HEK293 (cell line): ENCODE results near the gene ATRAID.

Experiments used
- ATF2 ChIP-seq: fragments of 450-650 bp; formaldehyde crosslinking; IDR thresholded peaks from 2 replicates; pipeline ENCODE4 v1.5.1; 2016; ENCODE audit warnings: missing biosample characterization, missing genetic modification characterization, low read depth
- ZNF114 ChIP-seq: fragments of 450-650 bp; formaldehyde crosslinking; IDR thresholded peaks from 2 replicates; pipeline ENCODE4 v1.5.0; 2017; ENCODE audit warnings: missing biosample characterization, missing genetic modification characterization
- ZNF202 ChIP-seq: fragments of 450-650 bp; formaldehyde crosslinking; IDR thresholded peaks from 2 replicates; pipeline ENCODE4 v1.5.1; 2016; ENCODE audit warnings: missing biosample characterization, missing genetic modification characterization, borderline replicate concordance

DNA sequence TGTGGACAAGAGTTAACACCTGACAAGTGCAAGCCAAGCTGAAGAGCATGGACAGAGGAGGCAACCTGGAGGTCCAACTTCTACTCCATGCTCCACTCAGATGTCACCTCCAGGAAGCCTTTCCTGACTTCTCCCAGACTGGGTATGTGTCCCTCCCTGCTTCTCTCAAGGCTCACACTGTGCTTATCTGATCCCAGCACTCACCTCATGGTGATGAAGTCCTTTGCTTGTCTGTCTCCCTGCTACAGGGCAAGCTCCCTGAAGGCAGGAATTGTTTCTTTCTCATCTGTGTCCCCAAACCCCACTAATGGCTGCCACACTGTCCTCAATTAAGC is 53.7 kb downstream of the ATRAID start:
- TF ChIP-seq ATF2 (tag by site-specific recombination) = no peak
- no peak for TF ChIP-seq ZNF114
- TF ChIP-seq ZNF202 (tag by site-specific recombination) = no peak
